ENCODE results near the gene COLEC12. TPM values are rescaled to one million over a fixed set of nuclear protein-coding genes. Genes with fewer than 3 reads are reported as not detected.

COLEC12 gene
- total RNA-seq, 4 donors from 2014 or later = 6.3 to 34.7 (median 19.8) TPM

GRCh38 chr18:370751-371608 is 129.5 kb downstream of the COLEC12 start:
- no peaks in the 10 kb centered on the region for H3K36me3 ChIP-seq
- H3K9me3 ChIP-seq = no peaks in the 10 kb centered on the region
- H3K27me3 ChIP-seq = no peaks in the 10 kb centered on the region
- no peak for DNase-seq
- WGBS, 2 donors = 80% methylated on average over 5 of the region's 5 CpGs
- peak overlapping the region in 1 of 3 donors; percentile 43 for H3K27ac ChIP-seq
- H3K4me1 ChIP-seq = peaks cover 0 to 5% of the 10 kb centered on the region in 2 donors
- H3K4me3 ChIP-seq (replicated peaks in 1 of 3) = no peak overlapping the region
- intact Hi-C loops (cut with DNase I) = no loop called here
- TF ChIP-seq POLR2A (IDR thresholded peaks at IDR 0.05) = no peak
- no peak for TF ChIP-seq CTCF (IDR thresholded peaks at IDR 0.05)

- Histone ChIP-seq H3K4me3 (replicated peaks in 1 of 3) (no peak overlapping the region), H3K36me3 (no peaks in the 10 kb centered on the region), H3K4me1 (no peaks in the 10 kb centered on the region), H3K27me3 (no peaks in the 10 kb centered on the region), H3K27ac (no peak overlapping the region), H3K9me3 (no peaks in the 10 kb centered on the region)
- 82% methylated on average over 11 of the region's 11 CpGs for WGBS, 2 donors
- no peak for DNase-seq
- no peak for TF ChIP-seq CTCF (IDR thresholded peaks at IDR 0.05)
- no peak for TF ChIP-seq POLR2A (IDR thresholded peaks at IDR 0.05)
- intact Hi-C loops (cut with DNase I) = no loop called here
These were observed 131.1 kb downstream of the COLEC12 start for GRCh38 chr18:369224-370015.

- WGBS, 2 donors = 69 to 75% methylated on average over 6 to 9 of the region's 9 CpGs
- H3K36me3 ChIP-seq = no peaks in the 10 kb centered on the region
- H3K9me3 ChIP-seq = no peaks in the 10 kb centered on the region
- H3K27ac ChIP-seq = no peak overlapping the region
- no peak overlapping the region for H3K4me3 ChIP-seq (replicated peaks in 1 of 3)
- peaks cover 14 to 18% of the 10 kb centered on the region in 2 donors for H3K4me1 ChIP-seq
- no peak for DNase-seq
- TF ChIP-seq CTCF (IDR thresholded peaks at IDR 0.05) = no peak
- TF ChIP-seq POLR2A (IDR thresholded peaks at IDR 0.05) = no peak
- intact Hi-C loops (cut with DNase I) = no loop called here
- no peaks in the 10 kb centered on the region for H3K27me3 ChIP-seq
These were observed 133.9 kb downstream of the COLEC12 start for GRCh38 chr18:366466-367061.

GRCh38 chr18:365651-366050 is 134.8 kb downstream of the COLEC12 start:
- no peaks in the 10 kb centered on the region for H3K27me3 ChIP-seq
- peaks cover 14 to 18% of the 10 kb centered on the region in 2 donors for H3K4me1 ChIP-seq
- no peak overlapping the region for H3K27ac ChIP-seq
- TF ChIP-seq CTCF (IDR thresholded peaks at IDR 0.05) (no peak), POLR2A (IDR thresholded peaks at IDR 0.05) (no peak)
- WGBS, 2 donors = 90% methylated on average over 6 of the region's 6 CpGs
- no peaks in the 10 kb centered on the region for H3K36me3 ChIP-seq
- no peak for DNase-seq
- H3K9me3 ChIP-seq = no peaks in the 10 kb centered on the region
- no peak overlapping the region for H3K4me3 ChIP-seq (replicated peaks in 1 of 3)
- intact Hi-C loops (cut with DNase I) = no loop called here

Measured in thyroid gland (tissue), 4 donors.